Measurements from ENCODE around the gene SLC35F1.

SLC35F1 gene

GRCh38 chr6:118012944-118013343, 105.9 kb downstream of the SLC35F1 start:
- H3K27me3 ChIP-seq (ENCODE audit: low read depth, low read length): no peaks in the 10 kb centered on the region
- no peaks in the 10 kb centered on the region for H3K79me2 ChIP-seq (ENCODE audit: low read length)
- H3K36me3 ChIP-seq (replicated peaks; ENCODE audit: low read depth, low read length): no peaks in the 10 kb centered on the region
- H2AFZ ChIP-seq (ENCODE audit: low read depth, low read length): no peak overlapping the region
- no peak overlapping the region for H3K9ac ChIP-seq (ENCODE audit: low read length)
- H4K20me1 ChIP-seq (ENCODE audit: insufficient read depth, low read length): no peaks in the 10 kb centered on the region
- H3K4me3 ChIP-seq (ENCODE audit: low read length): no peak overlapping the region
- no peaks in the 10 kb centered on the region for H3K4me1 ChIP-seq (ENCODE audit: low read length)
- no peak overlapping the region for H3K27ac ChIP-seq (ENCODE audit: low read length)
- H3K9me3 ChIP-seq (ENCODE audit: insufficient read depth, low read length): 0 out of 2 replicates have a peak, but pooled peaks cover 2% of the 10 kb centered on the region
- H3K4me2 ChIP-seq (ENCODE audit: low read length): no peak overlapping the region
- no peak for TF ChIP-seq CTCF (IDR thresholded peaks at IDR 0.05; ENCODE audit: low read depth, low read length)
- TF ChIP-seq EZH2phosphoT487 (IDR thresholded peaks at IDR 0.05; ENCODE audit: low read depth): no peak

GRCh38 chr6:118016532-118016931, 109.5 kb downstream of the SLC35F1 start:
- Histone ChIP-seq H2AFZ (ENCODE audit: low read depth, low read length) (no peak overlapping the region), H3K79me2 (ENCODE audit: low read length) (no peaks in the 10 kb centered on the region), H3K27ac (ENCODE audit: low read length) (no peak overlapping the region), H3K9me3 (ENCODE audit: insufficient read depth, low read length) (0 out of 2 replicates have a peak, but pooled peaks cover 2% of the 10 kb centered on the region), H3K27me3 (ENCODE audit: low read depth, low read length) (no peaks in the 10 kb centered on the region), H4K20me1 (ENCODE audit: insufficient read depth, low read length) (no peaks in the 10 kb centered on the region), H3K36me3 (replicated peaks; ENCODE audit: low read depth, low read length) (no peaks in the 10 kb centered on the region), H3K4me3 (ENCODE audit: low read length) (no peak overlapping the region), H3K4me1 (ENCODE audit: low read length) (no peaks in the 10 kb centered on the region), H3K4me2 (ENCODE audit: low read length) (no peak overlapping the region), H3K9ac (ENCODE audit: low read length) (no peak overlapping the region)
- TF ChIP-seq EZH2phosphoT487 (IDR thresholded peaks at IDR 0.05; ENCODE audit: low read depth) (no peak), CTCF (IDR thresholded peaks at IDR 0.05; ENCODE audit: low read depth, low read length) (no peak)

- Histone ChIP-seq H3K27me3 (ENCODE audit: low read depth, low read length) (no peaks in the 10 kb centered on the region), H3K79me2 (ENCODE audit: low read length) (no peaks in the 10 kb centered on the region), H3K4me2 (ENCODE audit: low read length) (no peak overlapping the region), H3K27ac (ENCODE audit: low read length) (no peak overlapping the region), H3K36me3 (replicated peaks; ENCODE audit: low read depth, low read length) (no peaks in the 10 kb centered on the region), H3K4me3 (ENCODE audit: low read length) (no peak overlapping the region), H2AFZ (ENCODE audit: low read depth, low read length) (no peak overlapping the region), H3K4me1 (ENCODE audit: low read length) (no peaks in the 10 kb centered on the region), H3K9ac (ENCODE audit: low read length) (no peak overlapping the region), H4K20me1 (ENCODE audit: insufficient read depth, low read length) (no peaks in the 10 kb centered on the region), H3K9me3 (ENCODE audit: insufficient read depth, low read length) (0 out of 2 replicates have a peak, but pooled peaks cover 2% of the 10 kb centered on the region)
- no peak for TF ChIP-seq EZH2phosphoT487 (IDR thresholded peaks at IDR 0.05; ENCODE audit: low read depth)
- TF ChIP-seq CTCF (IDR thresholded peaks at IDR 0.05; ENCODE audit: low read depth, low read length): no peak
Observed at GRCh38 chr6:118017301-118017848, 110.3 kb downstream of the SLC35F1 start.

GRCh38 chr6:118023771-118024170, 116.7 kb downstream of the SLC35F1 start:
- Histone ChIP-seq H3K9me3 (ENCODE audit: insufficient read depth, low read length) (no peaks in the 10 kb centered on the region), H3K4me1 (ENCODE audit: low read length) (no peaks in the 10 kb centered on the region), H3K36me3 (replicated peaks; ENCODE audit: low read depth, low read length) (no peaks in the 10 kb centered on the region), H3K27ac (ENCODE audit: low read length) (no peak overlapping the region), H4K20me1 (ENCODE audit: insufficient read depth, low read length) (no peaks in the 10 kb centered on the region), H3K4me3 (ENCODE audit: low read length) (no peak overlapping the region), H2AFZ (ENCODE audit: low read depth, low read length) (no peak overlapping the region), H3K79me2 (ENCODE audit: low read length) (no peaks in the 10 kb centered on the region), H3K9ac (ENCODE audit: low read length) (no peak overlapping the region), H3K4me2 (ENCODE audit: low read length) (no peak overlapping the region), H3K27me3 (ENCODE audit: low read depth, low read length) (no peaks in the 10 kb centered on the region)
- TF ChIP-seq EZH2phosphoT487 (IDR thresholded peaks at IDR 0.05; ENCODE audit: low read depth): no peak
- TF ChIP-seq CTCF (IDR thresholded peaks at IDR 0.05; ENCODE audit: low read depth, low read length): no peak
